HCT116 (cell line): Measurements from ENCODE around the gene CDYL. TPM values are rescaled to one million over a fixed set of nuclear protein-coding genes. Genes with fewer than 3 reads are reported as not detected.

ENCODE experiments used
- ATAC-seq: fragments of 200-7000 bp; cut with Tn5 transposase; 2 replicates; pipeline ENCODE4 v1.9.1; 2020; ENCODE audit warnings: mild to moderate bottlenecking, moderate library complexity
- BruUV-seq: library from RNA; stranded (reverse); fragments of 400-500 nt; replicated peaks from 2 replicates; lab custom pipeline; 2021; lab: Mats Ljungman, UMichigan
- CTCF ChIA-PET: fragments of 300-600 bp; sonication (Branson Sonifier 250); formaldehyde crosslinking; loops from one replicate; lab custom pipeline; 2021; ENCODE audit warnings: antibody characterized with exemption; lab: Charles Lee
- POLR2A ChIA-PET: fragments of 300-600, 350-600 bp; sonication (Branson Sonifier 250); formaldehyde crosslinking; loops from one replicate; lab custom pipeline; 2021; ENCODE audit warnings: antibody characterized with exemption; lab: Charles Lee
- RAD21 ChIA-PET, 2 experiments: fragments of 300-600 bp; sonication (Branson Sonifier 250); formaldehyde crosslinking; loops; one replicate each; lab custom pipeline; 2023; ENCODE audit warnings: low total read pairs in 2 of 2; ENCODE audit not compliant: uncharacterized antibody in 2 of 2, unreplicated experiment in 2 of 2, low non-redundant PET in 1 of 2; lab: Charles Lee
- DNase-seq: peaks from one replicate; pipeline ENCODE4 v3.0.0-alpha.2; 2010; ENCODE audit warnings: low read depth, low spot score
- H2AFZ ChIP-seq: fragments of 200-600 bp; shearing (Covaris generic), sonication (generic); 2 replicates; pipeline ENCODE4 v1.6.1; 2017; ENCODE audit warnings: low read depth, mixed run types, mixed read lengths, antibody characterized with exemption, low read length; ENCODE audit not compliant: poor library complexity, severe bottlenecking
- H3K27ac ChIP-seq: 2 replicates; pipeline ENCODE4 v1.5.1; 2012; ENCODE audit warnings: low read depth, low read length
- H3K27me3 ChIP-seq: fragments of 200-600 bp; sonication (generic); 2 replicates; pipeline ENCODE4 v1.6.1; 2016; ENCODE audit warnings: mixed run types, low read length, mixed read lengths; ENCODE audit not compliant: insufficient read depth
- H3K36me3 ChIP-seq, 2 experiments: fragments of 200-500 bp in 1 of 2; fragments of 200-600 bp in 1 of 2; sonication (Bioruptor generic) in 1 of 2; sonication (generic) in 1 of 2; 2 replicates each; pipeline versions ENCODE4 v1.5.1 to v1.6.1; 2014 to 2016; ENCODE audit warnings: low read length in 2 of 2, inconsistent platforms in 1 of 2, mixed read lengths in 1 of 2, mixed run types in 1 of 2; ENCODE audit not compliant: insufficient read depth in 2 of 2, control insufficient read depth in 1 of 2
- H3K4me1 ChIP-seq, 2 experiments: fragments of 200-600 bp in 1 of 2; sonication (generic) in 1 of 2; 2 replicates each; pipeline versions ENCODE4 v1.5.1 to v1.6.1; 2012 to 2017; ENCODE audit warnings: low read length in 2 of 2, inconsistent platforms in 1 of 2, mild to moderate bottlenecking in 1 of 2, mixed read lengths in 1 of 2, mixed run types in 1 of 2, moderate library complexity in 1 of 2; ENCODE audit not compliant: insufficient read depth in 2 of 2, control insufficient read depth in 1 of 2
- H3K4me2 ChIP-seq: fragments of 200-600 bp; sonication (generic); 2 replicates; pipeline ENCODE4 v1.6.1; 2017; ENCODE audit warnings: mixed run types, low read length, mixed read lengths
- H3K4me3 ChIP-seq, 2 experiments: fragments of 200-600 bp in 1 of 2; sonication (generic) in 1 of 2; replicated peaks in 1 of 2; 2 replicates each; pipeline ENCODE4 v1.5.1; 2011 to 2016; ENCODE audit warnings: low read length in 2 of 2, control low read depth in 1 of 2, low read depth in 1 of 2, mild to moderate bottlenecking in 1 of 2, mixed read lengths in 1 of 2, mixed run types in 1 of 2
- H3K79me2 ChIP-seq: fragments of 200-600 bp; sonication (generic); 2 replicates; pipeline ENCODE4 v1.6.1; 2017; ENCODE audit warnings: mild to moderate bottlenecking, mixed run types, low read length, moderate library complexity, mixed read lengths; ENCODE audit not compliant: insufficient read depth
- H3K9ac ChIP-seq: fragments of 200-600 bp; sonication (generic); 2 replicates; pipeline ENCODE4 v1.6.1; 2016; ENCODE audit warnings: low read length, mixed read lengths
- H3K9me2 ChIP-seq: fragments of 200-600 bp; sonication (generic), shearing (Covaris generic); 2 replicates; pipeline ENCODE4 v1.6.1; 2017; ENCODE audit warnings: mixed run types, mild to moderate bottlenecking, moderate library complexity; ENCODE audit not compliant: insufficient read depth
- H3K9me3 ChIP-seq, 2 experiments: fragments of 200-500 bp in 1 of 2; fragments of 200-600 bp in 1 of 2; sonication (Bioruptor generic) in 1 of 2; sonication (generic) in 1 of 2; 2 replicates each; pipeline ENCODE4 v1.6.1; 2014 to 2017; ENCODE audit warnings: low read length in 2 of 2, mixed read lengths in 2 of 2, inconsistent platforms in 1 of 2, low read depth in 1 of 2, mild to moderate bottlenecking in 1 of 2, mixed run types in 1 of 2, moderate library complexity in 1 of 2; ENCODE audit not compliant: control insufficient read depth in 1 of 2, insufficient read depth in 1 of 2
- H4K20me1 ChIP-seq: fragments of 200-600 bp; sonication (generic), shearing (Covaris generic); 2 replicates; pipeline ENCODE4 v1.6.1; 2017; ENCODE audit warnings: mixed run types, mild to moderate bottlenecking, moderate library complexity; ENCODE audit not compliant: insufficient read depth
- EGR1 ChIP-seq: IDR thresholded peaks from 2 replicates; pipeline ENCODE4 v1.6.1; 2012; ENCODE audit warnings: low read depth
- ELF1 ChIP-seq: IDR thresholded peaks from 2 replicates; pipeline ENCODE4 v1.6.1; 2012; ENCODE audit warnings: low read depth, borderline replicate concordance
- EZH2 ChIP-seq: fragments of 200-600 bp; sonication (generic); IDR thresholded peaks from 2 replicates; pipeline ENCODE4 v1.6.1; 2017; ENCODE audit warnings: antibody characterized with exemption, mixed run types
- POLR2A ChIP-seq: IDR thresholded peaks from 2 replicates; pipeline ENCODE4 v1.7.0; 2011; ENCODE audit warnings: borderline replicate concordance; ENCODE audit not compliant: insufficient read depth, insufficient read length; ENCODE audit errors: extremely low read depth
- RAD21 ChIP-seq: IDR thresholded peaks from 2 replicates; pipeline ENCODE4 v1.6.1; 2012; ENCODE audit warnings: low read depth, mild to moderate bottlenecking
- SRF ChIP-seq: IDR thresholded peaks from 2 replicates; pipeline ENCODE4 v1.6.1; 2012; ENCODE audit warnings: low read depth
- YY1 ChIP-seq: IDR thresholded peaks from 2 replicates; pipeline ENCODE4 v1.6.1; 2011; ENCODE audit warnings: low read length, low read depth, moderate library complexity, mild to moderate bottlenecking; ENCODE audit not compliant: insufficient replicate concordance; ENCODE audit errors: extremely low read depth
- ZNF274 ChIP-seq: fragments of 200-500 bp; sonication (Bioruptor generic); IDR thresholded peaks from 2 replicates; pipeline ENCODE4 v1.6.1; 2014; ENCODE audit warnings: mild to moderate bottlenecking, low read depth, low read length, inconsistent platforms
- intact Hi-C: fragments of 100-400 bp; cut with micrococcal nuclease; formaldehyde crosslinking; loops from 2 replicates; pipeline ENCODE4 v1.10.0; 2022
- total RNA-seq: library from RNA; stranded (reverse); gene quantifications from one replicate; pipeline ENCODE4 v1.2.1, GENCODE V29; 2021; ENCODE audit not compliant: unreplicated experiment
- TF ChIP-seq, protein P1 (sequence below): IDR thresholded peaks from 2 replicates; pipeline ENCODE4 v1.6.1; 2012
- TF ChIP-seq, protein P2 (sequence below): IDR thresholded peaks from 2 replicates; pipeline ENCODE4 v1.6.1; 2011; ENCODE audit warnings: mild to moderate bottlenecking, low read length, moderate library complexity; ENCODE audit not compliant: insufficient replicate concordance; ENCODE audit errors: extremely low read depth

CDYL gene
- total RNA-seq, 1 experiment from 2014 or later = 42.6 TPM

- Histone ChIP-seq H3K9me3 (no peaks in the 10 kb centered on the region), H3K79me2 (peaks cover 83% of the 10 kb centered on the region), H3K36me3 (no peaks in the 10 kb centered on the region), H3K4me1 (peaks cover 0 to 17% of the 10 kb centered on the region in 2 experiments; a peak in 2 of 4 replicates), H3K4me2 (no peak overlapping the region), H3K4me3 (no peak overlapping the region), H3K9me2 (no peaks in the 10 kb centered on the region), H3K27ac (no peak overlapping the region), H3K9ac (no peak overlapping the region), H3K27me3 (no peaks in the 10 kb centered on the region), H2AFZ (no peak overlapping the region), H4K20me1 (no peaks in the 10 kb centered on the region; the same call in none of the 2 replicates)
- RAD21 ChIA-PET = no interaction called here
- ATAC-seq (no peak), DNase-seq (no peak)
- TF ChIP-seq POLR2A (no peak), SRF (no peak), YY1 (no peak), ZNF274 (no peak), RAD21 (no peak), EGR1 (no peak), EZH2 (no peak), ELF1 (no peak)
- TF ChIP-seq, protein P1, sequence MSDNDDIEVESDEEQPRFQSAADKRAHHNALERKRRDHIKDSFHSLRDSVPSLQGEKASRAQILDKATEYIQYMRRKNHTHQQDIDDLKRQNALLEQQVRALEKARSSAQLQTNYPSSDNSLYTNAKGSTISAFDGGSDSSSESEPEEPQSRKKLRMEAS = no peak
- TF ChIP-seq, protein P2, sequence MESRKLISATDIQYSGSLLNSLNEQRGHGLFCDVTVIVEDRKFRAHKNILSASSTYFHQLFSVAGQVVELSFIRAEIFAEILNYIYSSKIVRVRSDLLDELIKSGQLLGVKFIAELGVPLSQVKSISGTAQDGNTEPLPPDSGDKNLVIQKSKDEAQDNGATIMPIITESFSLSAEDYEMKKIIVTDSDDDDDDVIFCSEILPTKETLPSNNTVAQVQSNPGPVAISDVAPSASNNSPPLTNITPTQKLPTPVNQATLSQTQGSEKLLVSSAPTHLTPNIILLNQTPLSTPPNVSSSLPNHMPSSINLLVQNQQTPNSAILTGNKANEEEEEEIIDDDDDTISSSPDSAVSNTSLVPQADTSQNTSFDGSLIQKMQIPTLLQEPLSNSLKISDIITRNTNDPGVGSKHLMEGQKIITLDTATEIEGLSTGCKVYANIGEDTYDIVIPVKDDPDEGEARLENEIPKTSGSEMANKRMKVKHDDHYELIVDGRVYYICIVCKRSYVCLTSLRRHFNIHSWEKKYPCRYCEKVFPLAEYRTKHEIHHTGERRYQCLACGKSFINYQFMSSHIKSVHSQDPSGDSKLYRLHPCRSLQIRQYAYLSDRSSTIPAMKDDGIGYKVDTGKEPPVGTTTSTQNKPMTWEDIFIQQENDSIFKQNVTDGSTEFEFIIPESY = no peak
- CTCF ChIA-PET = no interaction called here
- POLR2A ChIA-PET = no interaction called here
- intact Hi-C loops = no loop called here
- no TSS peak for BruUV-seq
These were observed 84.2 kb downstream of the CDYL start for GRCh38 chr6:4860387-4860786.
